ENCODE results near the gene ZDHHC4.

DNA sequence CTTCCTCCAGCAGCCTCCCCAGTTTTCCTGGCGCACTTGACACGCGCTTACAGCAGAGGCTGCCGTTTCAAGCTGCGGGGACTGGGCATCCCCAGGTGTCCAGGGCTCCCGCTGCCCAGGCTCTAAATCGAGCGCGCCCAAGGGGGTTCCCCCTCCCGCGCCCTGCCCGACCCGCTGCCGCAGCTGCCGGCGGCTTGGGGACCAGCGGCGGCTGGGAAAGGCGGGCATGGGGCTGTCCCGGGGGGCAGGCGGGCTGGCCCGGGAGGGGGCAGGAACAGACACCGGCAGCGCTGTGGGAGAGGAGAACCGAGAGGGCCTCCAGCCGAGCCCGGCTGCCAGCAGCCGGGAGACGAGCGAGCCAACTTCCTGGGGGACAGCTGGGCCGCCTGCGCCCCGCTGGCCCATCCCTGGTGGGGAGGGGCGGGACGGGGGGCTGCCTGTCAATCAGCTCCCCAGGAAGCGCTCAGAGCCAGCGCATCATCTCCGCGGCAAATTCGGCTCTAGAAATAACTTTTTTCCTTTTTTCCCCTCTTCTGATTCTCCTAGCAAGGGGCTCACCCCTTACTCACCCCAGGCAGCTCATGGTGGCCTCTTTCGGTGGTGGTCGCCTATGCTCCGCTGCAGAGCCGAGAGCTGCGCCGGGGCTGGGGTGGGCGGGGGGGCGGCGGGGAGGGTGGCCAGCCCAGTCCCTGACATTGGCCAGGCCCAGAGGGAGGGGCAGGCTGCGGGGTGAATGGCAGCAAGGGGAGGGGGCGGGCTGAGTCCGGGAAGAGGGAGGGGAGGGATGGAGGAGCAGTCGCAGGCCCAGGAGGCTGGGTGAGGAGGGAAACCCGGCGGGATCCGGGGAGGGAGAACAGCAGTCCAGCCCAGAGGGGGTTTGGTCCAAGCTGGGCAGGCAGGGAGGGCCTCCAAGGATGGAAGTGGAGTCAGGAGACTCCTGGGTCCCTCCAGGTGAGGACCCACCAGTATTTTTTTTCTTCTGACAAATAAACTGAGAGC is 40.7 kb upstream of the ZDHHC4 start:
- no peak for TF ChIP-seq POLR2A (IDR thresholded peaks at IDR 0.05)
- TF ChIP-seq, protein P1, sequence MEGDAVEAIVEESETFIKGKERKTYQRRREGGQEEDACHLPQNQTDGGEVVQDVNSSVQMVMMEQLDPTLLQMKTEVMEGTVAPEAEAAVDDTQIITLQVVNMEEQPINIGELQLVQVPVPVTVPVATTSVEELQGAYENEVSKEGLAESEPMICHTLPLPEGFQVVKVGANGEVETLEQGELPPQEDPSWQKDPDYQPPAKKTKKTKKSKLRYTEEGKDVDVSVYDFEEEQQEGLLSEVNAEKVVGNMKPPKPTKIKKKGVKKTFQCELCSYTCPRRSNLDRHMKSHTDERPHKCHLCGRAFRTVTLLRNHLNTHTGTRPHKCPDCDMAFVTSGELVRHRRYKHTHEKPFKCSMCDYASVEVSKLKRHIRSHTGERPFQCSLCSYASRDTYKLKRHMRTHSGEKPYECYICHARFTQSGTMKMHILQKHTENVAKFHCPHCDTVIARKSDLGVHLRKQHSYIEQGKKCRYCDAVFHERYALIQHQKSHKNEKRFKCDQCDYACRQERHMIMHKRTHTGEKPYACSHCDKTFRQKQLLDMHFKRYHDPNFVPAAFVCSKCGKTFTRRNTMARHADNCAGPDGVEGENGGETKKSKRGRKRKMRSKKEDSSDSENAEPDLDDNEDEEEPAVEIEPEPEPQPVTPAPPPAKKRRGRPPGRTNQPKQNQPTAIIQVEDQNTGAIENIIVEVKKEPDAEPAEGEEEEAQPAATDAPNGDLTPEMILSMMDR (IDR thresholded peaks at IDR 0.05), result no peak
- TF ChIP-seq POLR2AphosphoS5 (IDR thresholded peaks at IDR 0.05; ENCODE audit: insufficient read depth in 1 of 2, low read depth in 1 of 2), result no peak
